Small intestine (tissue), 7 donors: Measurements from ENCODE around the gene MSLN. TPM values are rescaled to one million over a fixed set of nuclear protein-coding genes. Genes with fewer than 3 reads are reported as not detected.
"Not testable (repeated sequence)": the region's sequence is repeated elsewhere in the genome, so short reads cannot be mapped to it uniquely, and the experiment has no call there.

Source experiments
- DNase-seq, 2 donors: peaks; one replicate each; pipeline versions ENCODE4 v3.0.0 to v3.0.0-alpha.2; 2013
- FAIRE-seq: peaks from 2 replicates; lab custom pipeline; 2012; peaks lifted over from hg19 to GRCh38; lab: Jason Lieb, UNC
- H3K27ac ChIP-seq, 3 donors: one replicate each; pipeline ENCODE4 v1.5.1; 2013; ENCODE audit warnings: low read length in 2 of 3, mild to moderate bottlenecking in 2 of 3, control low read depth in 1 of 3, inconsistent platforms in 1 of 3, low read depth in 1 of 3, moderate library complexity in 1 of 3
- H3K27me3 ChIP-seq, 3 donors: one replicate each; pipeline ENCODE4 v1.6.1; 2013; ENCODE audit warnings: low read length in 3 of 3, inconsistent platforms in 1 of 3; ENCODE audit not compliant: control insufficient read depth in 3 of 3, insufficient read depth in 3 of 3
- H3K36me3 ChIP-seq, 3 donors: one replicate each; pipeline ENCODE4 v1.6.1; 2013; ENCODE audit warnings: low read length in 3 of 3, inconsistent platforms in 1 of 3, low read depth in 1 of 3, mild to moderate bottlenecking in 1 of 3, moderate library complexity in 1 of 3; ENCODE audit not compliant: control insufficient read depth in 3 of 3, insufficient read depth in 2 of 3
- H3K4me1 ChIP-seq, 3 donors: one replicate each; pipeline ENCODE4 v1.6.1; 2013; ENCODE audit warnings: low read length in 2 of 3, inconsistent platforms in 1 of 3, low read depth in 1 of 3, mild to moderate bottlenecking in 1 of 3, moderate library complexity in 1 of 3; ENCODE audit not compliant: control insufficient read depth in 3 of 3, insufficient read depth in 2 of 3
- H3K4me3 ChIP-seq, 3 donors: one replicate each; pipeline ENCODE4 v1.5.1; 2013; ENCODE audit warnings: low read length in 3 of 3, control low read depth in 1 of 3, inconsistent platforms in 1 of 3, low read depth in 1 of 3, mild to moderate bottlenecking in 1 of 3, moderate library complexity in 1 of 3
- H3K9me3 ChIP-seq, 2 donors: one replicate each; pipeline ENCODE4 v1.6.1; 2013; ENCODE audit warnings: low read depth in 1 of 2, low read length in 1 of 2; ENCODE audit not compliant: control insufficient read depth in 2 of 2, insufficient read depth in 1 of 2
- WGBS, 3 donors: extraction: QIAGEN DNeasy Blood & Tissue Kit; methylation state at CpG; one replicate each; pipeline ENCODE4 v1.1.7; 2013; 5-methylcytosine and 5-hydroxymethylcytosine counted together
- polyA plus RNA-seq, 4 donors: library from polyadenylated mRNA; stranded (reverse) in 3 of 4; unstranded in 1 of 4; fragments of 200-250 nt in 3 of 4; fragments of 120-200 nt in 1 of 4; gene quantifications; one replicate each; pipeline versions ENCODE4 v1.2.1 to v1.2.3, GENCODE V29; 2013
- donor health status: healthy with polysubstance abuse.
- donor health status: control.
- donor health status: control.
- donor health status: Bipolar disorder and iron deficiency.
- donor health status: healthy.

Gene MSLN
- polyA plus RNA-seq, 4 donors = 1.3 to 29.7 (median 4.5) TPM

DNA sequence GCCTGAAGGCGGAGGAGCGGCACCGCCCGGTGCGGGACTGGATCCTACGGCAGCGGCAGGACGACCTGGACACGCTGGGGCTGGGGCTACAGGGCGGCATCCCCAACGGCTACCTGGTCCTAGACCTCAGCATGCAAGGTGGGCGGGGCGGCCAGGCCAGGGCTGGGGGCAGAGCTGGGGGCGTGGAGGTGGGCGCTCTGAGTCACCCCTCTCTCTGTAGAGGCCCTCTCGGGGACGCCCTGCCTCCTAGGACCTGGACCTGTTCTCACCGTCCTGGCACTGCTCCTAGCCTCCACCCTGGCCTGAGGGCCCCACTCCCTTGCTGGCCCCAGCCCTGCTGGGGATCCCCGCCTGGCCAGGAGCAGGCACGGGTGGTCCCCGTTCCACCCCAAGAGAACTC, 7.9 kb downstream of the MSLN start:
- no peak for FAIRE-seq
- Histone ChIP-seq H3K36me3 (no peaks in the 10 kb centered on the region), H3K4me1 (no peaks in the 10 kb centered on the region), H3K27ac (no peak overlapping the region), H3K4me3 (no peak overlapping the region), H3K9me3 (no peaks in the 10 kb centered on the region), H3K27me3 (no peaks in the 10 kb centered on the region)
- no peak for DNase-seq
- 23 to 70% (median 66%) methylated on average over 15 to 21 of the region's 21 CpGs for WGBS, 3 donors

DNA sequence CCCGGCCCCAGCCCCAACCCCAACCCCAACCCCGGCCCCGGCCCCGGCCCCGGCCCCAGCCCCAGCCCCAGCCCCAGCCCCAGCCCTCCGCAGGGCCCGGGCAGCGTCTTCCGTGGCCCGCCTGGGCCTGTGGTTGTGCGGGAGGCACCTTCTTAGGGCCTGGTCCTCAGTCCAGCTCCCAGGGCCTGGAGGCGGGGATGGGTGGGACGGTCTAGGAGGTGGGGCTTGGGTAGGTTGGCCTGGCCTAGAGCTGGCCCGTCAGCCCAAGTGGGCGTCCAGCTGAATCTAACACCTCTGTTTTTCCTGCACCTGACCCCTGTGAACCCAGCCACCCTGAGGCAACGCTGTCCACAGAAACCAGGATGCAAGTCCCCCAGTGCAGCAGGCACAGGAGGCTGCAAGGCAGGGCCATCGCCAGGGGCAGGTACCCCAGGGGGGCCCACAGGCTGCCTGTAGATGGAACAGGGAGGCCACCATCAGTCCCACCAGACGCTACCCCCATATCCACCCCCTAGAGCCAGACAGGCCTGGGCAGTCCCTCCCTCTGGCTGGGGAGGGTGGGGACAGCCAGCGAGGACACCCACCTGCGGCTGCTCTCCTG, 8.8 kb downstream of the MSLN start:
- DNase-seq (no peak), FAIRE-seq (no peak)
- H3K9me3 ChIP-seq = no peaks in the 10 kb centered on the region
- WGBS, 3 donors = 29 to 59% (median 57%) methylated on average over 13 to 20 of the region's 20 CpGs
- no peaks in the 10 kb centered on the region for H3K27me3 ChIP-seq
- H3K36me3 ChIP-seq = no peaks in the 10 kb centered on the region
- H3K4me1 ChIP-seq = no peaks in the 10 kb centered on the region
- no peak overlapping the region for H3K27ac ChIP-seq
- H3K4me3 ChIP-seq = no peak overlapping the region

DNA sequence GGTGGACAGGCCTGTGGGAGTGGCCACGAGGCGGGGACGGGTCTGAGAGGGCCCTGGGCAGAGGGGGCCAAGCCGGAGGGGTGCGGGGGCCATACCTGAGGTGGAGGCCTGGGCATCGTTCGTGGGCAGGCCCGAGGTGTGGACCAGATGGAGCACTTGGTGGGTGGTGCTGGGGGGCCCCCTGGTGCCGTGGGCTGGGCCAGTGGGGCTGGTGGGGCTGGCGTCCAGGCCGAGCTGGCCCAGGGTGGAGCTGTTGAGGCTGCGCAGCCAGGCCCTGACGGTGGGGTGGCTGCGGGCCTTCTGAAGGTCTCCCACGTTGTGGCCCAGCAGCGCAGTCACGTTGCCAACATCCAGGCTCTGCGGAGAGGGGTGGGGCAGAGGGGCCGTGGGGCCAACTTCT, 9.4 kb downstream of the MSLN start:
- no peak overlapping the region for H3K4me3 ChIP-seq
- WGBS, 3 donors = 72 to 79% (median 74%) methylated on average over 18 to 19 of the region's 19 CpGs
- DNase-seq (no peak), FAIRE-seq (no peak)
- H3K36me3 ChIP-seq = no peaks in the 10 kb centered on the region
- H3K4me1 ChIP-seq = no peaks in the 10 kb centered on the region
- no peaks in the 10 kb centered on the region for H3K9me3 ChIP-seq
- no peaks in the 10 kb centered on the region for H3K27me3 ChIP-seq
- no peak overlapping the region for H3K27ac ChIP-seq

DNA sequence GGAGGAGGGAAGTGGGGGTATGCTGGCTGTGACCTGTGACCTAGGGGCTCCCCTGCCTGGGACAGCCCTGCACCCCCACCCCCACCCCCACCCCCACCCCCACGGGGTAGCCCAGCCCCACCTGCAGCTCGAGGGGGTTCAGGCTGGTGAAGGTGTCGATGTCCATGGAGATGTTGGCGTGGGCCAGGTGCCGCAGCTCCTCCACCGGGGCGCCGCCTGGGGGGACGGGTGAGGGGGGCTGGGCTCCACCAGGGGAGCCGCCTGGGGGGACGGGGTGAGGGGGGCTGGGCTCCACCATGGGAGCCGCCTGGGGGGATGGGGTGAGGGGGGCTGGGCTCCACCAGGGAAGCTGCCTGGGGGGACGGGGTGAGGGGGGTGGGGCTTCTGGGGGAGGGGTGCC, 9.9 kb downstream of the MSLN start:
- H3K9me3 ChIP-seq = no peaks in the 10 kb centered on the region
- no peaks in the 10 kb centered on the region for H3K4me1 ChIP-seq
- H3K27me3 ChIP-seq = no peaks in the 10 kb centered on the region
- FAIRE-seq (no peak), DNase-seq (no peak)
- whole genome bisulfite sequencing, 3 donors = 77 to 80% (median 77%) methylated on average over 8 to 13 of the region's 13 CpGs
- H3K27ac ChIP-seq = no peak overlapping the region
- H3K36me3 ChIP-seq = no peaks in the 10 kb centered on the region
- H3K4me3 ChIP-seq = no peak overlapping the region

DNA sequence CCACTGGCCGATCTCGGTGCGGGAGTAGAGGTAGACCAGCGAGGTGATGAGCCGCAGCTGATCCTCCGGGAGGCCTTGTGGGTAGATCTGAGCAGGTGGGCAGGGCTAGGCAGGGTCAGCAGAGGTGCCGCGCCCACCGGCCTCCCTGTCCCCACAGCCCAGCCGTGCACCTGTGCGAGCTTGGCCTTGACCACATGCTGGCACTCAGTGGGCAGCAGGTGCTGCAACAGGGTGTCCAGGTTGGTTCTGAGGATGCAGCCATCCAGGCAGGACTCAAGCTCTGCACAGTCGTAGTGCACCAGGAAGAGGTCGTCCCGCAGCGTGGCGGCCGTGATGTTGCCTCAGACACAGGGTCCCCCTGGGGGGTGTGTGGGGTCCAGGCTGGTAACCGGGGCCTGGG, 12.4 kb downstream of the MSLN start:
- Histone ChIP-seq H3K4me1 (no peaks in the 10 kb centered on the region), H3K4me3 (no peak overlapping the region), H3K27me3 (peaks cover 0 to 5% (median 0%) of the 10 kb centered on the region in 3 donors), H3K27ac (no peak overlapping the region), H3K36me3 (no peaks in the 10 kb centered on the region), H3K9me3 (no peaks in the 10 kb centered on the region)
- FAIRE-seq = no peak
- DNase-seq = no peak
- 79 to 85% (median 84%) methylated on average over 17 to 18 of the region's 18 CpGs for WGBS, 3 donors

DNA sequence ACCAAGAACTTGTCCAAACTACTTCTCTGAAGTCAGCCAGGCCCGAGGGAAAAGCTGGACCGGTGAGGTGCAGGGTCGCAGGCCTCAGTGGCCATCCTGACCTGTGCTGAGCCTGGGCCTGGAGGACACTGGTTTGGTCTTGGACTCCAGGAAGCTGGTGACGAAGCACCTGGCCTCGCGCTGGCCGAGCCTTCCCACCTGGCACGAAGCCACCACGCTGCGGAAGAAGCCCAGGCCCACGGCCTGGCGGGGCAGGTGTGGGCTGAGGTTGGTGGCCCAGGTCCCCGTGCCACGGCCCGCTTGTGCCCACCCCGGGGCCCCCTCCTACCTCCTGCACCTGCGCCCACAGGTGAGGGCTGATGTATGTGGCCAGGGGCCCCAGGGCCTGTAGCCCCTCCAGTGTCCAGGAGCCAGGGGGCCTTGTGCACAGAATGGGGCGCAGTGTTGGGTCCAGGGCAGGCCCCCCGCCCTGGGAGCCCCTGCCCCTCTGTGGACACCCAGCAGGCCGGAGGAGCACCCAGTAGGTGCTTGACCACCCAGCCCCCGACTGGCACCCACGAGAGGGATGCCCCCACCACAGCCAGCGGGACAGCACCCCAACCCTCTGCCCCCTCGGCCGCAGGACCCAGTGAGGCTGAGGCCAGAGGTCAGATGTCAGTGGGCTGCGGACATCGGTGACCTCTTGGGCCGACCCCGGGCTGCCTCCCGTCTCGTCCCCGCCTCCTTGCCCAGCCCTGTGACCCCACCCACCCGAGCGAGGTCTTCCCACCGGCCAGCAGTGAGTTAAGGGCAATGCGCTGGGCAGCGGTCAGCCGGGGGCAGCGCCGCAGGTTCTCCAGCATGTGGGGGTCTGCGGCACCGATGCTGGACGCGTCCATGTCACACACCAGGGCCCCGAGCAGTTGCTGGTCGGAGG, 13.8 kb downstream of the MSLN start:
- no peak overlapping the region for H3K27ac ChIP-seq
- H3K36me3 ChIP-seq = no peaks in the 10 kb centered on the region
- no peak overlapping the region for H3K4me3 ChIP-seq
- no peak for DNase-seq
- no peaks in the 10 kb centered on the region for H3K4me1 ChIP-seq
- no peaks in the 10 kb centered on the region for H3K9me3 ChIP-seq
- 64 to 79% (median 71%) methylated on average over 32 to 46 of the region's 46 CpGs for WGBS, 3 donors
- H3K27me3 ChIP-seq = peaks cover 2 to 5% (median 3%) of the 10 kb centered on the region in 3 donors
- FAIRE-seq = no peak

DNA sequence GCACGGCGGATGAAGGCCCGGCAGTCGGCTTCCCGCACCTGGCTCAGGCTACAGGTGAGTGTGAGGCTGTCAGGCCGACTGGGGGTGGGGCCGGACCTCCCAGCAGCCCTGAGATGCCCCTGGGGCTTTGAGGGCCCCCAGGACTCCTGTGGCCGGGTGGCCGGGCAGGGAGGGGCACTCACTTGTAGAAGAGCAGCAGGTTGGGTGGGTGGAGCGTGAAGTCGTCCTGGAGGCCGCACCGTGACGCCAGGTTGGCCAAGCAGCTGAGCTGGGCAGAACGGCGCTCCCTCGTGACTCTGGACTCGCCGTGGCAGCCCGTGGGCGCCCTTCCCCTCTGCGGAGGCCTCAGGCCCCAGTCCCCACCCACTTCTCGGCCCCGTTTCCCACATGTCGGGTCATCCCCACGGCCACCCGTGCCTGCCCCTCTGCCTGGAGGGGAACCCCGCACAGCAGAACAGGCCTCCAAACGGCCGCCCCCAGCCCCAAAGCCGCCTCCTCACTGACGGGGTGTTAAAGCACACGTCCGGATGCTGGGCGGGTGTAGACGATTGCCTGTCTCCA, 14.8 kb downstream of the MSLN start:
- no peaks in the 10 kb centered on the region for H3K36me3 ChIP-seq
- no peak overlapping the region for H3K27ac ChIP-seq
- WGBS, 3 donors = 63 to 78% (median 69%) methylated on average over 26 to 36 of the region's 36 CpGs
- H3K4me3 ChIP-seq = no peak overlapping the region
- FAIRE-seq = no peak
- DNase-seq = no peak
- H3K27me3 ChIP-seq = peaks cover 2 to 5% (median 3%) of the 10 kb centered on the region in 3 donors
- no peaks in the 10 kb centered on the region for H3K4me1 ChIP-seq
- no peaks in the 10 kb centered on the region for H3K9me3 ChIP-seq

DNA sequence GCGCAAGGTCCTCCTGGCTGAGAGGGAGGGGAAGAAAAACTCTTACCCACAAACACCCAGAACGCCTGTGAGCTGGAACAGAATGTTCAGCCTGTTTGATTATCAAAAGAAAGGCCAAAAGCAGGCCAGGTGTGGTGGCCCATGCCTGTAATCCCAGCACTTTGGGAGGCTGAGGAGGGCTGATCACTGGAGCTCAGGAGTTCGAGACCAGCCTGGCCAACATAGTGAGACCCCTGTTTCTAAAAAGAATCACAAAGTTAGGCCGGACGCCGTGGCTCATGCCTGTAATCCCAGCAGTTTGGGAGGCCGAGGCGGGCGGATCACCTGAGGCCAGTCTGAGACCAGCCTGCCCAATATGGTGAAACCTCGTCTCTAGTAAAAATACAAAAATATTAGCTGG, 15.8 kb downstream of the MSLN start:
- not testable (repeated sequence) for FAIRE-seq, H3K9me3 ChIP-seq, DNase-seq, H3K4me3 ChIP-seq, H3K36me3 ChIP-seq, H3K27me3 ChIP-seq, H3K4me1 ChIP-seq, H3K27ac ChIP-seq
- 83 to 86% (median 84%) methylated on average over 10 of the region's 10 CpGs for WGBS, 3 donors
